GM18498 (cell line): ENCODE results near the gene GSTM5.
"Not testable (repeated sequence)": the region's sequence is repeated elsewhere in the genome, so short reads cannot be mapped to it uniquely, and the experiment has no call there.

Experiments used
- ATAC-seq: cut with Tn5 transposase; IDR thresholded peaks from one replicate; pipeline ENCODE4 v1.9.1; 2021; ENCODE audit warnings: mild to moderate bottlenecking, moderate library complexity; ENCODE audit not compliant: unreplicated experiment

The GSTM5 gene

DNA sequence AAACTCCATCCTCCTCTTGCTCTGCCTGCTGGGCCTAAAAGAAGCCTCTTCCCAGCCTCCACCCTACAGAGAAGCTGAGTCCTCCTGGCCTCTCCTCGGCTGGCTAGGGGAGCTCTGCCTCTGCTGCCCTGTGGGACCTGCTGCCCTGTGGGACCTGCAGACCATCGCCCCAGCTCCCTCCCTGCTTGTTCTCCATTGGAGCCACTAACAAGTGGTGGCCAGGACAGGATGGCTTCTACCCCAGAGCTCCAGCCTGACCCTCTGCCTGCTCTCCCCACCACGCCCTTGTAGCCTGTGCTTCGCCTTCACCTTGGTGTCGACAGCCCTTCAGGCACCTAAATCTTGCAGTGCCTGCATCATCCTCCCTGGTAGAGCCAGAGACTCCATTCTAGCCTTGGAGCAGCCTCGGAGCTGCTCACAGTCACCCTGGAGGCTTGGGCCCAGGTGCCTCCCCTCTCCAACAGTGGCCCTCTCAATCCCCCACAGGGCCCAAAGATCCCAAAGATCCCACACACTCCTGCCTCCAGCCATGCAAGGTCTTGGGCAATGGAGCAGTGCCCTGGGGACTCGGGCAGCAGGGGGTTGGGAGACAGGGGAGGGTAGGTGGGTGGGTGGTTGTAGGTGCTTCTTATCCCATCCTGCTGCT is 48.7 kb downstream of the GSTM5 start:
- no peak for ATAC-seq

DNA sequence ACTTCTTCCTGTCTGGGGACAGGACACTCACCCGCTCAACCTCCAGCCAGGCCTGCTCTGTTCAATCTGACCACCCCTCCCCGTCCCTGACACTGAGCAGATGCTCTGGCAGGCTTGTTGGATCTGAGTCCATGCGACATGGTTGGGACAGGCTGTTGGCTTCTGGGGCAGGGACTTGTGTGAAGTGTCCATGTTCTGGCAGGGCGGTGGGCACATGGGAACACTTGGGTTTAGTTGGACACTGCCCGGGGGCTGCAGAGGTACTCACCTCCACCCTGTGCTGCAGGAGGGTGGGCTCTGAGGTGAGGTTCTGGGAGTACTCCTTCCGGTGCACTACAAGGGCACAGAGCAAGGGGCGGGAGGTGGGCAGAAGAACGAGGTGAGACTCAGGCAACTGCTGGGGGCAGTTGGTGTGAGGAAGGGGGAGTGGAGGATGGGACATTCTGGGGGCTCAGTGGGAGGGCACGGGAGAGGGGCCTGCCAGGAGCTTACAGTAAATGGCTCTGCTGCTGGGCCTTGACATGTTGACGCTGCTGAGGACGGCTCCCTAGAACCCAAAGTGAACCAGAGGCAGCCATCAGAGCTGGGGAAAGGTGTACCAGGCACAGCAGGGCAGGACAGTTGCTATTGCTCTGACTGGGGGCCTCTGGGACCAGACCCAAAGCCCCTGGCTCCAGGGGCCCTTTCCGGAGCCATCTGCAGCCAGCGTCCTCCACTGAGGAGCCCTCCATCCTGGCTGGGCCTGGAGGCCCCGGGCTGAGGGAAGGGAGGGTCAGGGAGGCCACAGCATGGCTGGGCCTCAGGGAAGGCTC is 49.4 kb downstream of the GSTM5 start:
- ATAC-seq: no peak

DNA sequence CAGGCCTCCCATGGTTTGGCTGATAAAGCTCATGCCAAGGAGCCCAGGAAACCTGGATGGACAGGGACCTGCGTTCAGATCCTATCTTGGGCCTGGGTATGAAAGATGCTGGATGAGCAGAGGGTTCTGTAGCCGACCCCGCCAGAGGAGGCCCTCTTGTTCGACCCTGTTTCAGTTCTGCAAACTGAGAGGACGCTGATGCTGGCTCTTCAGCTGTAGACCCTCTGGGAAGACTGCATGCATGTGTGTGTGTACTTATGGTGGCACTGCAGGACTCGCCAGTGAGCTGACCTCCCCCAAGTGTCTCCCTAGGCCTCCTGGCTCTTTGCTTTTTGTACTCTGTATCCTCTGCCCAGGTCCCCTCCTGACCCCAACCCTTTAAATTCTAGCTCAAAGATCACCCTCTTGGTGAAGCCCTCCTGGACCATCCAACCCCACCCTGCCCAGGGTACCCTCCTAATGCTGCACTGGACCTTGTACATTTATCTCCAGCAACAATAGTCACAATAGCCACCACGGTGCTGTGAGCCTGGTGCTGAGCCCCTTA is 50.1 kb downstream of the GSTM5 start:
- no peak for ATAC-seq

DNA sequence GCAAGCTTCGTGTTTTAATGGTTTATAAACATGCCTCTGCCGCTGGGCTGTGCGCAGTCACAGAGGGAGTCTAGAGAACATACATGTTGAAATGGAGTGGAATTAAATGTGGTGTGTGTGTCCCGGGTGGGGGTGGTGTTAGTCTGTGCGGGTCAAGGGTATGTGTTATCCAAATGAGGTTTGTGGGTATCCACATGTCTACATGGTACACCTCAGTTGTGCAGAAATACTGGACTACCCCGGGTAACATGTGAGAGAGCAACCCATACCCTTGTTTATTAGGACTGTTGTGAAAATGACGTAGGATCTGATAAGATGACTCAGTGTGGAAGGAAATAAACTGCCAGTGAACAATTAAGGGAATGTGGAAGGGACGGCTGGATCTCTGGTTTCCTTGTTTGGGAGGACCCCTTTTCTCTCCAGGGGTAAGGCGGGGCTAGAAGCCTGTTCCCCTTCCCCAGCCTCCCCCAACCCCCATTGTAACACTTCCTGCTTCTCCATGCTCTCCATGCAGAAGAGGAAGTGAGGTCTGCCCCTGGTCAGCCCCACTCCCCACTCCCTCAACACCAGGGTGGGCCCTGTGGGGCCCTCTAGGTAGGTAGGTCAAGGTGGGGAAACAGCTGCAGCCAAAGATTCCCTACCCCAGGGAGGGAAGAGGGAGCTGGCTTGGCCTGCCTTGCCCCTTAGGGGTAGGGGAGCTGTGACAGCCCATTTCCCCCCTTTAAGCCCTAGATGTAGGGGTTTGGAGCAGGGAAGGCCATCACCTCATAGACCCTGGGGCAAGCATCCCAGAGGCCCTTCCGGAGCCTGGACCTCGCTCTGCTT is 51.0 kb downstream of the GSTM5 start:
- ATAC-seq: no peak

DNA sequence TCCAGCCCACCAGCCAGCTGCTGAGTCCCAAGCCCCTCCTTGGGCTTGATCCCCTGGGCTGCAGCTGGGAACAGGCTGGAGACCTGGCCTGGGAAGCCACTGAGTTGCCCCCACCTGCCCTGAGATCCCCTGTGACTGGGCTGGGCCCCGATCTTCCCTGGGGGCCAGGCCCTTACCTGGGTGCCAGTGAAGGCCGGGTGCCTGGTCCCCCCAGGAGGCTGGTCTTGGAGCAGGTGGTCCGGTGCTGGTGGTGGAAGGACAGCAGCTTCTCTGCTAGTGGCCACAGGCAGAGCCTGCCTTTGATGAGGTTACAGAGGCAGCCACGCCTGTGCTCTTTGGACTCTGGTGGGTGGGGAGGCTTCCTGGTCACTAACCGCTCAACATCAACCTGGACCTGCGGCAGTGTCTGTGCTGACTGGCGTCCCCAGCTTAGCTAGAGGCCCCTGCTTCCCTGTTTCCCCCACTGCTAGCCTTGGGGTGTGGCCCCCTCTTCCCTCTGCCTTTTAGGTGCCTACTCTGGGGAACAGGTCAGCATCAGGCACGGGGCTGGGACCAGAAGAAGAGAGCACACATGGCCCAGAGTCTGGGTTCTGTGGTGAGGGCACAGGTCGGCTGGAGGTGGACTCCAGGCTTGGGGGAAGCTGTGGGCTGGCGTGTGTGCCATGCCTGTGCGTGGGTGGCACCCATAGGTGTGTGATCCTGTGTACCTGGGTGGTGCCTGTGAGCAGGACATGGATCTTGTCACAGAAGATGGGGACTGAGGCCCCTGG is 51.8 kb downstream of the GSTM5 start, which contains the start of gene EPS8L3:
TSS of gene EPS8L3 (minus strand) at position 278 of the 770 bp plus-strand sequence. CDS start 2,174 bp downstream, outside the sequence.
- no peak for ATAC-seq

DNA sequence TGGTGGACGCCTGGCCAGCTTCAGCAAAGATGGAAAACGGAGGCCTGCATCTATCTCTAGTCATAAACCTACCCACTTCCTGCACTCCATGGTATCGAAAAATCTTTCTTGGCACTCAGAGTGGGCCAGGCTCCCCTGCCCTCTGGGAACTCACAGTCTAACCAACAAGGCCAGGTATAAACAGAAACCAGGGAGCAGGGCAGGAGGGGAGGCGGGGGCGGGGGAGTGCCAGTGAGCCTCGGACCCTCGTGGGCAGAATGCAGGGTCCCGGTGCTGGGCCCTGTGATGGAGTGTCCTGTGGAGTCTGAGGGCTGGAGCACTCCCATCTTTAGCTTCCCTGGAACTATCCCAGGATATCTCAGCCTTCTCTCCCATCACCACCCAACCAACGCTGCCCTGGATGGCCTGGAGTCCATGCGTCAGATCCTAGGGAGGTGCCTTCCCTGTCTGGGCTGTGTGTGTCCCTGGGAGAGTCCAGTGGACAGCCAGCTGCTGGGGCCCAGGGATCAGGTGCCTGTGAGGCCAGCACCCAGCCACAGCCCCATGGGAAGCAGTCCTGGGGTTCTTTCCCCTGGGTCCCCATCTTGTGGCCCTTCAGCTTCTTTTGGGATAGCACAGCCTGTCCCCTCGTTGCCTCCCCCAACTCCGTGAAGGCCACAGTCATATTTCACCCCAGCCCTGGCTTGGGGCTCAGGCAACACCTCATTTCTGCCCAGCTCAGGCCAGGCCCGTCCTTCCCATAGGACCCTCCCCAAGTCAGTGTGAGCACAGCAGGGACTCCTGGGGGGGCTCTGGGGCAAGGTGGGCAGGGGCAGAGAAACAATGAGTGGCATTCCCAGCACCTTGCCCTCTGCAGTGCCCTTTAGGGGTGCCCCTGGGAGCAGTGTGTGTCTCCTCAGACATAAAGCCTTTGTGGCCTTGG is 52.8 kb downstream of the GSTM5 start:
- no peak for ATAC-seq

DNA sequence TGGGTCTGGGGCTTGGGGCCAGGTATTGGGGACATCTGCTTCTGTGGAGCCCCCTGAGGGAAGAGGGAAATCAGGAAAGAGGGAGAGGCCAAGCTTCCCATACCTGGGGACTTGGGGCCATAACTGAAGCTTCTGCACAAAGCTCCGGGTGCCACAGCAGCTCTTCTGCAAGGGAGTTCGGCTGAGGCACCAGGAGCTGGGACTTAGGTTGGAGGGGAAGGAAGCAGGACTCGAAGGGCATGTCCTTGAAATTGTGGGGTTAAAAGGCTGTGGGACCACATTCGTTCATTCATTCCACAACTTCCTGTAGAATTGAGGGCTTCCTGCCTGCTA is 53.4 kb downstream of the GSTM5 start:
- no peak for ATAC-seq

DNA sequence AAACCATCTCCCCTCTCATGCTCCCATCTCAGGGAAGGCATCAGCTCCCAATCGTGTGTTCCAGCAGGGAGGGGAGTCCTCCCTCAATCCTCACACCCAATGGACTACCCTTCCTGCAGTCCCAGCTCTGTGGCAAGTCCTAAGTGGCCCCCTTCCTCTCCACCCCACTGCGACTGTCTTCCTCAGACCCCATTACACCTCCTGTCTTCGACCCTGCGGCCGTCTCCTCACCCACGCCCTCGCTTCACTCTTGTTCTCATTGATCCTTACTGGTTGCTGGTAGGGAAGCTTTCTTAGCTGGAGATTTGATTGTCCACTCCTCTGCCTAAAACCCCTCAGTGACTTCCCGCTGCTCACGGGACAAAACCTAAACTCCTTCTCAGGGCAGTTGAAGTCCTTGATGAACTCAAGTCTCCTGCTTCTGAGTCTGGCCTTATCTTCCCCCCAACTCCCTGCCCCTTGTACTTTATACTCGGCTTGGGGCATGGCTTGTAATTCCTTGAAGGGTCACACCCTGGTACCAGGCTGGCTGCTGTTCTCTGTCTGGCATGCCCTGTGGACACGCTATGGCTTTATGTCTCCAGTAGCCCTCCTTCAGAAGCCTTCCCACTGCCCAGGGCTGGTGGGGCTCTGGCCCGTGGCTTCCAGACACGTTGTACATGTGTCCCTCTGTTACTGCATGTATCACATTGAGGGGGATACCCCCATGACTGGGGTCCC is 54.0 kb downstream of the GSTM5 start:
- ATAC-seq: no peak

DNA sequence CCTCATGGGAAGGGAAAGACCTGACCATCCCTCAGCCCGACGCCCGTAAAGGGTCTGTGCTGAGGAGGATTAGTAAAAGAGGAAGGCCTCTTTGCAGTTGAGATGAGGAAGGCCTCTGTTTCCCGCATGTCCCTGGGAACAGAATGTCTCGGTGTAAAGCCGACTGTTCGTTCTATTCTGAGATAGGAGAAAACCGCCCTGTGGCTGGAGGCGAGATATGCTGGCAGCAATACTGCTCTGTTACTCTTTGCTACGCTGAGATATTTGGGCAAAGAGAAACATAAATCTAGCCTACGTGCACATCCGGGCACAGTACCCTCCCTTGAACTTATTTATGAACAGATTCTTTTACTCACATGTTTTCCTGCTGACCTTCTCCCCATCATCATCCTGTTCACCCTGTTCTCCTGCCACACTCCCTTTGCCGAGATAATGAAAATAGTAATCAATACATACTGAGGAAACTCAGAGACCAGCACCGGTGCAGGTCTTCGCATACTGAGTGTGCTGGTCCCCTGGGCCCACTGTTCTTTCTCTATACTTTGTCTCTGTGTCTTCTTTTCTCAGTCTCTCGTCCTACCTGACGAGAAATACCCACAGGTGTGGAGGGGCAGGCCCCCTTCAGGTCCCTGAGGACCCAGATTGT is 55.1 kb downstream of the GSTM5 start:
- not testable (repeated sequence) for ATAC-seq
